Left cardiac atrium (tissue), 4 donors: Measurements from ENCODE around the gene PPP1R18. TPM values are rescaled to one million over a fixed set of nuclear protein-coding genes. Genes with fewer than 3 reads are reported as not detected.

ENCODE experiments used
- ATAC-seq, 2 donors: fragments of 200-7000 bp; cut with Tn5 transposase; one replicate each; pipeline ENCODE4 v1.9.1; 2020; ENCODE audit warnings: mild to moderate bottlenecking in 2 of 2, moderate library complexity in 2 of 2
- DNase-seq: peaks from one replicate; pipeline ENCODE4 v3.0.0-alpha.2; 2020
- intact Hi-C, 2 donors: fragments of 100-400 bp; cut with DNase I; formaldehyde crosslinking; loops; one replicate each; pipeline versions ENCODE4 v1.14.1 to v1.15.1; 2022 to 2023
- total RNA-seq, 2 donors: library from RNA; stranded (reverse); fragmentation: NEBNext Ultra II Directional; extraction: Animal tissue kit (Norgen Biotek cat#: 25700); gene quantifications; one replicate each; pipeline ENCODE4 v1.2.1, GENCODE V29; 2021
- donor health status: DM: no; HTN: yes; CAD: no.
- donor health status: DM: no; HTN: yes; CAD: no; lungs with severe emphysema.
- donor health status: DM: yes; HTN: yes; CAD: no.
- donor health status: Dilated cardiomyopathy.

PPP1R18 gene
- total RNA-seq, 2 donors from 2014 or later = 28.0 to 36.8 TPM

DNA sequence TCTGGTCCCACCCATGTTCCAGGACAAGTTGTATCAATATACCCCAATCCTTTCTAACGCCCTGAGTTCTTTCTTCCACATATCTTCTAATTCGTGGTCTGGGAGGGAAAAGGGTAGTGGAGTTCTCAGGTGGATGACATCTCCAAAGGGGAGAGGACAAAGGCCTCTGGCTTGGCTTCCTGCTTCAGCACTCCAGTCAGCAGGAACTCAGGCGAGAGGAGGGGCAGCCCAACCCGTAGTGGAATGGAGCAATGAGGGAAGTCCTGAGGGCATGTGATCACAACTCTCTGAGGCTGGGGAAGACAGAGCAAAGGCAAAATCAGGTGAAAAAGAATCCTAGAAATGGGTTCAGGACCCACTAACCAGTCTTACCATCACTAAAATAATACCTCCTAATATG, 13.9 kb upstream of the PPP1R18 start:
- ATAC-seq = peak; percentile 75 to 82

GRCh38 chr6:30696432-30696831, 10.0 kb upstream of the PPP1R18 start:
- DNase-seq (no peak), ATAC-seq (no peak)
- intact Hi-C loops = no loop called here

More for the DNA sequence above, 13.9 kb upstream of the PPP1R18 start:
- no peak for DNase-seq
- intact Hi-C loops = no loop called here

DNA sequence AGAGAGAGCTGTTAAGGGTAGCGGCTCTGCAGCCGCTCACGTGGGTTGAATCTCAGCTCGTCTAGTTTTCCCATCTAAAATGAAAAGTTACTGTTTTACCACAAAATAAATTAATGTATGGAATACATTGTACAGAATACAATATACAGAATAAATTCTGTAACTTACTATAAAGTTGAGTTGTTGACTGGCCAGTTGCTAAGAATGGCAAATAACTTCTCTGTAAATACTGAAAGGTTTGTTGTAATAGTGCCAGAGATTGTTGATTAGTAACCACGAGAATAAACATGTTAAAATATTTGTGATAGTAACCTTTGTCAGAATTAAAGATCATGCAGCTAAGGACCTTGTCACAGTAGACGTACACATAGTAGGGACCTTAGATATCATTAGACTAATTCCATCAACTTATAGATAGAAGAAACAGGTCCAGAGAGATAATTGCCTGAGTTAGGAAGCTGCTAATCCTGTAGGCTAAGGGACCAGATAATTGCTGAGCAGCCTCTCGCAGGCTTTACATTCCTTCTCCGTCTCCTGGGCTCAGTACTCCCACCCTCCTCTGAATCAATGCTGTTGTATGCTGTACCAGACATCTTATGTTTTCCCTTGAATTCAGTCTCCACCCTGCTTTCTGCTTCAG, 4.9 kb upstream of the PPP1R18 start:
- DNase-seq (no peak), ATAC-seq (no peak)
- intact Hi-C loops = no loop called here

DNA sequence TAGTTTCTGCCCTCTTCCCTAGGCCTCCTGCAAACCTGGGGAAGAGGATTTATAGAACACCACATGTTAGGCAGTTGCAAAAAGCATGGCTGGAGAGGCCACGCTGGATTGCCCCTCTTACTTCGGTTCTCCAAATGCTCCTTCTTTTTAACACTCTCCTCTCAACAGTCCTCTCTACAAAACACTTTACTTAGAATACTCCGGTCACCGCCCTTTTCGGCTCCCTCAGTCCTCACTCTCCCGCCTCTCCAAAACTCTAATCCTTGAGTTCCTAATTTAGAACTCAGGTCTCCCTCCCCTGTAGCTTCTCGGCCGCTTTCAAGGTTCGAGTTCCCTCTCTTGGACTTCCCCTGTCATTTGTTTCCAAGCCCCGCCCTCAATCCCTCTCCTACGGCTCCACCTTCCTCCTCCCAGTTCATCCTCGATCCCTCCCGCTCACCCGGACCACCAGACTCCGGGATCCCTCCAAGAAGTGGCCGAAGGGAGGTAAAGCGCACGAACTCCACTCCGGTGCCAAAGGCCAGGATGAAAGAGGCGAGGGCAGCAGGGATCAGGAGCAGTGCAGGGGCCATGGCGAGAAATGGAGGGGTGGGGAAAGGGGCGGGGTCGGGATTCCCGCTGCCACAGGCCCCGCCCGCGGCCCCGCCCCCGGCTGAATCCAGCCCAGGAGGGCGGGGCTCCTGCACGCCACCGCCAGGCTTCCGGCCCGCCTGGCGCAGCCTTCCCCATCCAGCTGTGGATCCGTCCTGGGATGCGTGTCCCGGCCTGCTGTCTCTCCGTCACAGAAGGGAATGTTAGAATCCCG, 4.2 kb upstream of the PPP1R18 start, which contains the start of gene NRM:
Gene NRM, minus strand, starts transcription at position 582 of the 805 bp plus-strand sequence. Its CDS starts 10 bp downstream, at position 572.
- intact Hi-C loops = no loop called here
- peak; percentile 67 to 76 for ATAC-seq
- peak; percentile 93 for DNase-seq

- intact Hi-C loops = no loop called here
- ATAC-seq (no peak), DNase-seq (no peak)
Observed at GRCh38 chr6:30689985-30690384, 3.5 kb upstream of the PPP1R18 start.

- DNase-seq (no peak), ATAC-seq (no peak)
- intact Hi-C loops = no loop called here
Observed at GRCh38 chr6:30689022-30689865, 2.8 kb upstream of the PPP1R18 start.

- intact Hi-C loops = no loop called here
- DNase-seq (no peak), ATAC-seq (no peak)
Observed at GRCh38 chr6:30688569-30688968, 2.1 kb upstream of the PPP1R18 start.

DNA sequence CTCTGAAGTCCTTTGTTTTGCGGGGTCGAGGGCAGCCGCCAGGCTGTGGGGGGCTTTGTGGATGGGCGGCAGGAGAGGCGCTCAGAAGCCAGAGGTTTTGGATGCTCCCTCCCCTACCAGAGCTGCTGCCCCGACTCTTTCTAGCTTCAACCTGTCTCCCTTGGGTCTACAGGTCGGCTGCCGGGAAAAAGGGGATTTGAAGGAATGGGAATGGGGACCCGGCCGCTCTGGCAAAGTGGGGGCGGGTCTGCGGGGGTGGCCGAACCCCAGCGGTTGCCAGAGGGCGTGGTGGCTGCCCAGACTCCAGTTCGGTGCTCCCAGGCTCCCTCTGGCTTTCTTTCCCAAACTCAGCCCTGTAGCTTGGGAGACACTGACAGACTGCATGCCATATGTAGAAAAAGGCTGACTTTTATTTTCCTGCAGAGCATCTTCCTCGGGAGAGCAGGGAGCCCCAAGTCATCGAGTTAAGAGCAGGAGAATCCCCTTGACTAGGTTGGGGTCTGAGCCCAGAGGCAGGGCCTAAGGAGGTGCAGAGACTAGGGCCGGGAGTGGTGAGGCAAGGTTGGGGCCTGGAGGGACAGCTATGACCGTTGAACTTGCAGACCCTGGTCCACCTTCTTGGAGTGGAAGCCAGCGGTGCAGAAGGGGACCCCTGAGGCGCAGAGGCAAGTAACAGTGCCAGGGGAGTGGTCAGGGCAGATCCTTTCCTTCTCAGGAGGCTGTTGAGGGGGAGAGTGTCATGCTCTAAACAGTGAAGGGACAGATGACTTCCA, 1.4 kb upstream of the PPP1R18 start:
- peak; percentile 64 for DNase-seq
- no peak for ATAC-seq
- intact Hi-C loops = no loop called here

GRCh38 chr6:30686908-30687658, 638 bp upstream of the PPP1R18 start:
- intact Hi-C loops = no loop called here
- DNase-seq (peak; percentile 98), ATAC-seq (peak; percentile 69 to 79)

GRCh38 chr6:30685157-30686008, 1.1 kb downstream of the PPP1R18 start:
- DNase-seq = peak; percentile 45
- no peak for ATAC-seq
- intact Hi-C loops = no loop called here

GRCh38 chr6:30684386-30685156, 1.9 kb downstream of the PPP1R18 start:
- ATAC-seq (no peak), DNase-seq (peak; percentile 67)
- intact Hi-C loops = no loop called here

GRCh38 chr6:30683980-30684338, 2.5 kb downstream of the PPP1R18 start:
- intact Hi-C loops = no loop called here
- peak; percentile 21 for DNase-seq
- ATAC-seq = no peak

DNA sequence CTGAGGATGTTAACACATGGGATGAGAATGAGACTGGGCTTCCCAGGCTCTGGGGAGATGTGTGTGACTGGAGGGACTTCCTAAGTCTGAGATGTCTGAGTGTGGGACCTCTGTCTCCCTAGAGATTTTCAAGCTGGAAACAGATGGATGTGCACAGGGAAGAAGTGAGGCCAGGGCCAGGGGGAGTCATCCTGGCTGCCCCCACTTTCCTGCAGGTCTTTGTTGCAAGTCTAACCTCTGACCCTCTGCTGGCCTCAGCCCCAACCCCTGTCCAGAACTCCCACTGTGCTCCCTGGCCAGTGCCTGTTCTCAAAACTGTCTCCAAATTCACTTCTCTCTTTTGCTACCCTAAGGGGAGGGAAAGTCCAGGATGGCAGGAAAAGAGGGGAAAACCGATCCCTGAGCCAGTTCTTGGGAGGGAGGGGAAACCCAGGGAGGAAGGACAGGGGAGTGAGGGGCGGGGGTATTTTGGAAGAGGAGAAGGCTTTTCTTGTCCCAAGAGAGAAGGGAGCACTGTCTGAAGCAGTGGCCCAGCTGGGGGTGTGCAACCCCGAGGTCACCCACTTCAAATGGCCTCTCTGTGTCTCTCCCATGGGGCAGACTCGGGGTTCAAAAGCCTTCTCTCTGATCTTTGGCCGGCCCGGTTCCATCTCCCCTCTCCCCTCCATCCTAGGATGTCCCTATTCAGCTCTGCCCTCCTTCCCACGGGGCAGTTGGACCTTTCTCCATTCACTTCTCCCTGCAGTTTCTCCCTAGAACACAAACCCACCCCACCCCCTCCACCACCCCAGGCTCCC, 3.1 kb downstream of the PPP1R18 start:
- intact Hi-C loops = no loop called here
- ATAC-seq = no peak
- DNase-seq = no peak

DNA sequence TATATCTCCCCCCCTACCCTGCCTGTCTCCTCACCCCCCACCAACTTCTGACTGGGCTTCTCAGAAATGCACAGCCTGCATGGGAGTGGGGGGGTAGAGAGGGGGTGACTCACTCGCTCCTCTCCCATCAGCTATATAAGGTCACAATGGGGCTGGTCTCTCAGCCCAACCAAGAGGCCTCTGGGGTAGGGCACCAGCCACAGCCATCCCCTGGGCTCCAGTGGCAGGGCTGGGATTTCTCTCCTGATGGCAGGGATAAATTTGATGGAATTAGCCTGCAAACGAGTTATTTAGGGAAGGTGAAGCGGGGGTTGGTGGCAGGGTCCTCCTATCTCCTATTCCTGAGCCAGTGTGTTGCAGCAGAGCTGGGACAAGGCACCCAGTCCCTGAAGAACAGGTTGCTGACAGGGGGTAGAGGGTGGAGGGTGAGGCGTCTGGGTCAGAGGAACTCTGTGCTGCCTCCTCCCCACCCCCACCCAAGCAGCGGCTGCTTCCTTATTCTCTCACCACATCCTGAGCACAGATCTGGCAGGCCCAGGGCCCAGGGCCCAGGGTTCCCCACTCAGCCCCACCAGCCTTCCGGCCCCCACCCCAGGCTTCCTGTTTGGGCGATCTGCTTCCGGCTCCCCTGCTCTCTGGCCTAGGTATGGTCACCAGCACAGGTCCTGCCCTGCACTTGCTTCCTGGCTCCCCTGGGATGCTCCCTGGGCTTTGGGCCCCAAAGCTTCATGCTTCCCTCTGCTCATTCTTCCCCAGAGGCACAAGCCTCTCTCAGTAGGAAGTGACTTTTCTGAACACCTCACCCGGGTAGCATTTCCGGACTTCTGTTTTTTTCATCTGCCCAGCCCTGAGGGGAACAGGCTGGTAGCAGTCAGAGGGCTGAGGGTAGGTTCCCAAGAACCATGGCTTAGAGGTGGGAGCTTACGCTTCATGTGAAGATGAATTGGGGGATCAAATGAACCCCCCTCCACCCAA, 4.0 kb downstream of the PPP1R18 start:
- intact Hi-C loops = no loop called here
- ATAC-seq (peak; percentile 38 to 62), DNase-seq (peak; percentile 90)

DNA sequence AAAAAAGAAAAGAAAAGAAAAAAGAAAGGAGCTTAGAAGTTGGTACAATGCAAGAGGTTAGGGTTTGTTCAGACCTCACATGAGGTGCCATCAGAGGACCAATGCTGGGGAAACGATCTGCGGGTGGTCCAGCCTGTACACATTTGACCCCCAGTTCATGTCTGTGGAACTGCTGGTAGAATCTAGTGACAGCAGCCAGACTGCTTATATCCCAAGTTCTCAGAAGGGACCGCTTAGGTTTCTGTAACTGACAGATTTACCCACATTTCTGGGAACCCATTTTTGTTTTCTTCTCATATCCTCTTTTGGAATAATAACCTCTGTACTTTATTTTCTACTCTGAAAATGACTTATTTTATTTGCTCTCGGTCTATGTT, 4.7 kb downstream of the PPP1R18 start:
- DNase-seq (no peak), ATAC-seq (no peak)
- intact Hi-C loops = no loop called here
